Uterus (tissue), 2 donors: ENCODE data around the gene INSRR.

Source experiments
- CTCF ChIP-seq, 4 experiments: fragments of 200-600 bp in 2 of 4; fragments of 450-650 bp in 2 of 4; sonication (generic) in 2 of 4; IDR thresholded peaks; one replicate each; pipeline ENCODE4 v1.5.1; 2016 to 2019; ENCODE audit warnings: antibody characterized with exemption in 4 of 4, mild to moderate bottlenecking in 2 of 4, moderate library complexity in 1 of 4
- POLR2A ChIP-seq, 2 donors: fragments of 450-650 bp; IDR thresholded peaks; one replicate each; pipeline ENCODE4 v1.6.1; 2016; ENCODE audit warnings: antibody characterized with exemption in 2 of 2, mild to moderate bottlenecking in 1 of 2, moderate library complexity in 1 of 2

GRCh38 chr1:156847591-156848460 is 11.1 kb downstream of the INSRR start:
- TF ChIP-seq CTCF (IDR thresholded peaks at IDR 0.05) (no peak), POLR2A (IDR thresholded peaks at IDR 0.05) (no peak)
